GM23248 (cell line): ENCODE measurements around the gene LRMDA. TPM values are rescaled to one million over a fixed set of nuclear protein-coding genes. Genes with fewer than 3 reads are reported as not detected.

Source experiments
- DNase-seq: peaks from one replicate; pipeline ENCODE4 v3.0.0-alpha.2; 2015
- H2AFZ ChIP-seq: fragments of 200-600 bp; sonication (generic); 2 replicates; pipeline ENCODE4 v1.6.1; 2016; ENCODE audit warnings: antibody characterized with exemption
- H3F3A ChIP-seq: fragments of 200-600 bp; sonication (generic); 2 replicates; pipeline ENCODE4 v1.6.1; 2016; ENCODE audit warnings: mild to moderate bottlenecking, antibody characterized with exemption, mixed run types; ENCODE audit not compliant: insufficient read depth
- H3K27ac ChIP-seq: fragments of 200-600 bp; sonication (generic); 2 replicates; pipeline ENCODE4 v1.5.1; 2016; ENCODE audit warnings: mild to moderate bottlenecking
- H3K27me3 ChIP-seq: fragments of 200-600 bp; sonication (generic); replicated peaks from 2 replicates; pipeline ENCODE4 v1.6.1; 2016; ENCODE audit warnings: mild to moderate bottlenecking; ENCODE audit not compliant: insufficient read depth
- H3K36me3 ChIP-seq: fragments of 200-600 bp; sonication (generic); 2 replicates; pipeline ENCODE4 v1.6.1; 2016; ENCODE audit warnings: low read depth, mild to moderate bottlenecking
- H3K4me1 ChIP-seq: fragments of 200-600 bp; sonication (generic); 2 replicates; pipeline ENCODE4 v1.6.1; 2016; ENCODE audit warnings: mild to moderate bottlenecking; ENCODE audit not compliant: insufficient read depth
- H3K4me2 ChIP-seq: fragments of 200-600 bp; sonication (generic); one replicate; pipeline ENCODE4 v1.6.1; 2016; ENCODE audit warnings: mild to moderate bottlenecking; ENCODE audit not compliant: unreplicated experiment
- H3K4me3 ChIP-seq: fragments of 200-600 bp; sonication (generic); 2 replicates; pipeline ENCODE4 v1.5.1; 2016; ENCODE audit warnings: mild to moderate bottlenecking
- H3K79me2 ChIP-seq: fragments of 200-600 bp; sonication (generic); 2 replicates; pipeline ENCODE4 v1.6.1; 2016; ENCODE audit warnings: mild to moderate bottlenecking; ENCODE audit not compliant: insufficient read depth
- H3K9ac ChIP-seq: fragments of 200-600 bp; sonication (generic); 2 replicates; pipeline ENCODE4 v1.6.1; 2016; ENCODE audit warnings: mild to moderate bottlenecking
- H3K9me2 ChIP-seq: fragments of 200-600 bp; sonication (generic); 2 replicates; pipeline ENCODE4 v1.6.1; 2016; ENCODE audit warnings: mixed run types, mild to moderate bottlenecking, moderate library complexity; ENCODE audit not compliant: insufficient read depth
- H3K9me3 ChIP-seq: fragments of 200-600 bp; sonication (generic); one replicate; pipeline ENCODE4 v1.6.1; 2017; ENCODE audit warnings: low read depth
- H4K20me1 ChIP-seq: fragments of 200-600 bp; sonication (generic); 2 replicates; pipeline ENCODE4 v1.6.0; 2016; ENCODE audit not compliant: insufficient read depth
- EZH2 ChIP-seq: fragments of 200-600 bp; sonication (generic); IDR thresholded peaks from 2 replicates; pipeline ENCODE4 v1.6.1; 2018; ENCODE audit warnings: antibody characterized with exemption, mild to moderate bottlenecking; ENCODE audit not compliant: insufficient read depth, poor library complexity, severe bottlenecking
- EZH2phosphoT487 ChIP-seq: fragments of 200-600 bp; sonication (generic); IDR thresholded peaks from 2 replicates; pipeline ENCODE4 v1.6.1; 2018; ENCODE audit warnings: antibody characterized with exemption, moderate library complexity, mild to moderate bottlenecking, low read depth; ENCODE audit not compliant: insufficient read depth
- WGBS, 2 experiments: methylation state at CpG; one replicate each; pipeline ENCODE4 v1.1.6; 2015 to 2017; ENCODE audit warnings: low lambda C conversion rate in 2 of 2, low coverage in 1 of 2; ENCODE audit errors: missing lambda C conversion rate in 2 of 2; 5-methylcytosine and 5-hydroxymethylcytosine counted together
- in situ Hi-C: fragments of 300-500 bp; cut with MboI; formaldehyde crosslinking; loops from 2 replicates; pipeline ENCODE4 v1.15.0; 2020
- polyA plus RNA-seq: library from polyadenylated mRNA; unstranded; fragments of >200 nt; fragmentation: Nextera tagmentation; extraction: Ambion mirVana; gene quantifications from 2 replicates; pipeline ENCODE4 v1.2.1, GENCODE V29; 2016
- total RNA-seq: library from RNA; depleted of rRNA; stranded (reverse); fragments of >200 nt; shearing (Covaris generic); gene quantifications from 2 replicates; pipeline ENCODE4 v1.2.3, GENCODE V29; 2014

The LRMDA gene
- total and polyA plus RNA-seq, 2 experiments from 2014 or later = 2.6 TPM; not detected in 1

GRCh38 chr10:75585294-75585693, 153.9 kb downstream of the LRMDA start:
- H3K27ac ChIP-seq = no peak overlapping the region
- in situ Hi-C loops = no loop called here
- no peaks in the 10 kb centered on the region for H3F3A ChIP-seq
- no peak for DNase-seq
- H3K9me2 ChIP-seq = no peaks in the 10 kb centered on the region
- H4K20me1 ChIP-seq = no peaks in the 10 kb centered on the region
- H3K27me3 ChIP-seq = peaks cover 26% of the 10 kb centered on the region
- H3K9me3 ChIP-seq = no peaks in the 10 kb centered on the region
- H3K79me2 ChIP-seq = no peaks in the 10 kb centered on the region
- no peak for TF ChIP-seq EZH2
- no peak for TF ChIP-seq EZH2phosphoT487
- H3K4me3 ChIP-seq = no peak overlapping the region
- H3K9ac ChIP-seq = no peak overlapping the region
- H3K4me2 ChIP-seq = no peak overlapping the region
- H2AFZ ChIP-seq = no peak overlapping the region
- H3K36me3 ChIP-seq = no peaks in the 10 kb centered on the region
- no peaks in the 10 kb centered on the region for H3K4me1 ChIP-seq
- 73 to 82% methylated on average over 1 of the region's 1 CpG for WGBS, 2 experiments

GRCh38 chr10:75586814-75587213, 155.4 kb downstream of the LRMDA start:
- Histone ChIP-seq H3K79me2 (no peaks in the 10 kb centered on the region), H3K4me1 (no peaks in the 10 kb centered on the region), H2AFZ (no peak overlapping the region), H3K4me3 (no peak overlapping the region), H4K20me1 (no peaks in the 10 kb centered on the region), H3K9me3 (no peaks in the 10 kb centered on the region), H3F3A (no peaks in the 10 kb centered on the region), H3K36me3 (no peaks in the 10 kb centered on the region), H3K27ac (no peak overlapping the region), H3K4me2 (no peak overlapping the region), H3K9me2 (no peaks in the 10 kb centered on the region), H3K9ac (no peak overlapping the region), H3K27me3 (peaks cover 26% of the 10 kb centered on the region)
- 91 to 95% methylated on average over 1 of the region's 1 CpG for WGBS, 2 experiments
- in situ Hi-C loops = no loop called here
- no peak for DNase-seq
- TF ChIP-seq EZH2phosphoT487 (no peak), EZH2 (no peak)

GRCh38 chr10:75588031-75588430, 156.6 kb downstream of the LRMDA start:
- Histone ChIP-seq H3K79me2 (no peaks in the 10 kb centered on the region), H3K4me2 (no peak overlapping the region), H3F3A (no peaks in the 10 kb centered on the region), H3K4me1 (no peaks in the 10 kb centered on the region), H3K9me2 (no peaks in the 10 kb centered on the region), H3K9me3 (no peaks in the 10 kb centered on the region), H3K27ac (no peak overlapping the region), H3K27me3 (peaks cover 29% of the 10 kb centered on the region), H3K4me3 (no peak overlapping the region), H4K20me1 (no peaks in the 10 kb centered on the region), H3K36me3 (no peaks in the 10 kb centered on the region), H2AFZ (no peak overlapping the region), H3K9ac (no peak overlapping the region)
- no peak for DNase-seq
- in situ Hi-C loops = no loop called here
- WGBS, 2 experiments = 29 to 68% methylated on average over 1 of the region's 1 CpG
- no peak for TF ChIP-seq EZH2phosphoT487
- no peak for TF ChIP-seq EZH2

GRCh38 chr10:75589895-75590654, 158.7 kb downstream of the LRMDA start:
- no peak for TF ChIP-seq EZH2phosphoT487
- no peak for TF ChIP-seq EZH2
- in situ Hi-C loops = no loop called here
- H3K4me3 ChIP-seq = no peak overlapping the region

More at GRCh38 chr10:75589895-75590654, 158.7 kb downstream of the LRMDA start:
- no peak overlapping the region for H3K9ac ChIP-seq
- no peaks in the 10 kb centered on the region for H4K20me1 ChIP-seq
- H3K27me3 ChIP-seq = peaks cover 21% of the 10 kb centered on the region
- H2AFZ ChIP-seq = no peak overlapping the region
- WGBS, 2 experiments = 82 to 86% methylated on average over 3 of the region's 3 CpGs
- DNase-seq = no peak
- no peaks in the 10 kb centered on the region for H3K4me1 ChIP-seq
- no peaks in the 10 kb centered on the region for H3F3A ChIP-seq
- H3K79me2 ChIP-seq = no peaks in the 10 kb centered on the region
- no peak overlapping the region for H3K4me2 ChIP-seq
- no peaks in the 10 kb centered on the region for H3K9me3 ChIP-seq
- H3K36me3 ChIP-seq = no peaks in the 10 kb centered on the region
- H3K9me2 ChIP-seq = no peaks in the 10 kb centered on the region
- no peak overlapping the region for H3K27ac ChIP-seq
